Measurements from ENCODE around the gene CDC42BPB.

The CDC42BPB gene

GRCh38 chr14:102967506-102967795, 89.9 kb downstream of the CDC42BPB start:
- DNase-seq = peak in 1 of 51 donors; percentile 22

- peak in 1 of 51 donors; percentile 18 for DNase-seq
Observed at GRCh38 chr14:102966681-102967505, 90.5 kb downstream of the CDC42BPB start.

- DNase-seq = no peak
Observed at GRCh38 chr14:102965971-102966655, 91.2 kb downstream of the CDC42BPB start.

GRCh38 chr14:102965282-102965681, 92.1 kb downstream of the CDC42BPB start:
- no peak for DNase-seq

GRCh38 chr14:102964152-102964730, 93.1 kb downstream of the CDC42BPB start:
- no peak for DNase-seq

- DNase-seq = no peak
Observed at GRCh38 chr14:102962111-102962627, 95.2 kb downstream of the CDC42BPB start.

- DNase-seq = no peak
Observed at GRCh38 chr14:102958461-102958860, 98.9 kb downstream of the CDC42BPB start.

- DNase-seq = peak in 1 of 51 donors; percentile 52
Observed at GRCh38 chr14:102957222-102957621, 100.1 kb downstream of the CDC42BPB start.

- no peak for DNase-seq
Observed at GRCh38 chr14:102955636-102956408, 101.5 kb downstream of the CDC42BPB start.

GRCh38 chr14:102954081-102954789, 103.1 kb downstream of the CDC42BPB start:
- DNase-seq = no peak

GRCh38 chr14:102953100-102953499, 104.2 kb downstream of the CDC42BPB start:
- no peak for DNase-seq

GRCh38 chr14:102952276-102952675, 105.1 kb downstream of the CDC42BPB start:
- no peak for DNase-seq

GRCh38 chr14:102951799-102952198, 105.5 kb downstream of the CDC42BPB start:
- DNase-seq = no peak

- DNase-seq = peak in 46 of 51 donors; percentile 16 to 93 (median 68)
Observed at GRCh38 chr14:102951034-102951433, 106.3 kb downstream of the CDC42BPB start.

- peak in 45 of 51 donors; percentile 7 to 84 (median 58) for DNase-seq
Observed at GRCh38 chr14:102949801-102950451, 107.4 kb downstream of the CDC42BPB start.

- DNase-seq = peak in 2 of 51 donors; percentile 24 to 27
Observed at GRCh38 chr14:102949062-102949800, 108.1 kb downstream of the CDC42BPB start.

- DNase-seq = no peak
Observed at GRCh38 chr14:102948698-102949061, 108.7 kb downstream of the CDC42BPB start.

- no peak for DNase-seq
Observed at GRCh38 chr14:102947321-102948103, 109.8 kb downstream of the CDC42BPB start.

All from hypothalamus (tissue), 51 donors.